Colonic mucosa (tissue), 4 donors: ENCODE measurements around the gene PGAP3. TPM values are rescaled to one million over a fixed set of nuclear protein-coding genes. Genes with fewer than 3 reads are reported as not detected.
A peak's percentile ranks its signal among the peaks of the same experiment; 100 is the strongest.

Source experiments
- DNase-seq: peaks from one replicate; pipeline ENCODE4 v3.0.0-alpha.2; 2020
- H3K27ac ChIP-seq: fragments of 200-600 bp; one replicate; pipeline ENCODE4 v1.8.0; 2021
- H3K27me3 ChIP-seq: fragments of 200-600 bp; one replicate; pipeline ENCODE4 v1.8.0; 2021
- H3K36me3 ChIP-seq: fragments of 200-600 bp; one replicate; pipeline ENCODE4 v1.8.0; 2021
- H3K4me1 ChIP-seq: fragments of 200-600 bp; one replicate; pipeline ENCODE4 v1.8.0; 2021; ENCODE audit warnings: mild to moderate bottlenecking
- H3K4me3 ChIP-seq: fragments of 200-600 bp; one replicate; pipeline ENCODE4 v1.8.0; 2021
- H3K9ac ChIP-seq, 2 donors: one replicate each; pipeline ENCODE4 v1.7.0; 2013; ENCODE audit warnings: control low read depth in 2 of 2, low read depth in 2 of 2, low read length in 2 of 2
- H3K9me3 ChIP-seq: fragments of 200-600 bp; one replicate; pipeline ENCODE4 v1.8.0; 2021
- intact Hi-C: fragments of 100-400 bp; cut with DNase I; formaldehyde crosslinking; loops from one replicate; pipeline ENCODE4 v1.14.1; 2022
- total RNA-seq, 2 donors: library from RNA; stranded (reverse); fragmentation: NEBNext Ultra II Directional in 1 of 2; extraction: Animal tissue kit (Norgen Biotek cat#: 25700) in 1 of 2; gene quantifications; one replicate each; pipeline ENCODE4 v1.2.1, GENCODE V29; 2021
- TF ChIP-seq, protein P1 (sequence below): fragments of 200-600 bp; IDR thresholded peaks from one replicate; pipeline ENCODE4 v1.8.0; 2022; ENCODE audit warnings: antibody characterized with exemption, mild to moderate bottlenecking
- donor health status: healthy.
- donor health status: DM: no; HTN: no; CAD: no.
- donor health status: DM: no; HTN: no; CAD: no.

Gene PGAP3
- total RNA-seq, 2 donors from 2014 or later, result 37.3 to 42.0 TPM

- no peak overlapping the region for H3K27ac ChIP-seq
- TF ChIP-seq, protein P1, sequence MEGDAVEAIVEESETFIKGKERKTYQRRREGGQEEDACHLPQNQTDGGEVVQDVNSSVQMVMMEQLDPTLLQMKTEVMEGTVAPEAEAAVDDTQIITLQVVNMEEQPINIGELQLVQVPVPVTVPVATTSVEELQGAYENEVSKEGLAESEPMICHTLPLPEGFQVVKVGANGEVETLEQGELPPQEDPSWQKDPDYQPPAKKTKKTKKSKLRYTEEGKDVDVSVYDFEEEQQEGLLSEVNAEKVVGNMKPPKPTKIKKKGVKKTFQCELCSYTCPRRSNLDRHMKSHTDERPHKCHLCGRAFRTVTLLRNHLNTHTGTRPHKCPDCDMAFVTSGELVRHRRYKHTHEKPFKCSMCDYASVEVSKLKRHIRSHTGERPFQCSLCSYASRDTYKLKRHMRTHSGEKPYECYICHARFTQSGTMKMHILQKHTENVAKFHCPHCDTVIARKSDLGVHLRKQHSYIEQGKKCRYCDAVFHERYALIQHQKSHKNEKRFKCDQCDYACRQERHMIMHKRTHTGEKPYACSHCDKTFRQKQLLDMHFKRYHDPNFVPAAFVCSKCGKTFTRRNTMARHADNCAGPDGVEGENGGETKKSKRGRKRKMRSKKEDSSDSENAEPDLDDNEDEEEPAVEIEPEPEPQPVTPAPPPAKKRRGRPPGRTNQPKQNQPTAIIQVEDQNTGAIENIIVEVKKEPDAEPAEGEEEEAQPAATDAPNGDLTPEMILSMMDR, result no peak
- no peaks in the 10 kb centered on the region for H3K36me3 ChIP-seq
- no peak overlapping the region for H3K9ac ChIP-seq
- no peak for DNase-seq
- H3K9me3 ChIP-seq, result no peaks in the 10 kb centered on the region
- peaks cover 4% of the 10 kb centered on the region for H3K4me1 ChIP-seq
- intact Hi-C loops, result loop anchor here (2.0 to 5.0 kb wide), 2 partner anchors 47 to 123 kb away; no protein-coding TSS in a partner anchor
- H3K27me3 ChIP-seq, result peaks cover 20% of the 10 kb centered on the region
- no peak overlapping the region for H3K4me3 ChIP-seq
Measured at GRCh38 chr17:39669897-39670735, 17.7 kb downstream of the PGAP3 start.

DNA sequence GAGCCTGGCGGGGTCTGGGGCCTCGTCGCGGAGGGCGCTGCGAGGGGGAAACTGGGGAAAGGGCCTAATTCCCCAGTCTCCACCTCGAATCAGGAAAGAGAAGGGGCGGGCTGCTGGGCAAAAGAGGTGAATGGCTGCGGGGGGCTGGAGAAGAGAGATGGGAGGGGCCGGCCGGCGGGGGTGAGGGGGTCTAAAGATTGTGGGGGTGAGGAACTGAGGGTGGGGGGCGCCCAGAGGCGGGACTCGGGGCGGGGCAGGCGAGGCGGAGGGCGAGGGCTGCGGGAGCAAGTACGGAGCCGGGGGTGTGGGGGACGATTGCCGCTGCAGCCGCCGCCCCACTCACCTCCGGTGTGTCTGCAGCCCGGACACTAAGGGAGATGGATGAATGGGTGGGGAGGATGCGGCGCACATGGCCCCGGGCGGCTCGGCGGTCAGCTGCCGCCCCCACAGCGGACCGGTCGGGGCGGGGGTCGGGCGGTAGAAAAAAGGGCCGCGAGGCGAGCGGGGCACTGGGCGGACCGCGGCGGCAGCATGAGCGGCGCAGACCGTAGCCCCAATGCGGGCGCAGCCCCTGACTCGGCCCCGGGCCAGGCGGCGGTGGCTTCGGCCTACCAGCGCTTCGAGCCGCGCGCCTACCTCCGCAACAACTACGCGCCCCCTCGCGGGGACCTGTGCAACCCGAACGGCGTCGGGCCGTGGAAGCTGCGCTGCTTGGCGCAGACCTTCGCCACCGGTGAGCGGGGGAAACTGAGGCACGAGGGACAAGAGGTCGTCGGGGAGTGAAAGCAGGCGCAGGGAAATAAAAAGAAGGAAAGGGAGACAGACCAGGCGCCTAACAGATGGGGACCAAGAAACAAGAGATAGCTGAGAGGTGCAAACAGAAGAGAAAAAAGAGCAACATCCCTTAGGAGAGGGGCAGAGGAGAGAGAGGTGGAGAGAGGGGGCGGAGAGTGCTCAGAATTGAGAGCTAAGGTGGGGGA lies 19.6 kb downstream of the PGAP3 start, which contains the start of gene PNMT:
PNMT (plus strand) TSS at position 509 of the 980 bp plus-strand sequence; CDS start at position 532, 23 bp downstream.
- Histone ChIP-seq H3K27ac (no peak within 1 kb of the TSS), H3K4me1 (peaks cover 17% of the 10 kb centered on the region)

GRCh38 chr17:39667262-39667944 lies 20.5 kb downstream of the PGAP3 start:
- H3K27ac ChIP-seq, result no peak overlapping the region

More for the DNA sequence above, 19.6 kb downstream of the PGAP3 start, which contains the start of gene PNMT:
- peak within 1 kb of the TSS; percentile 19 to 37 for H3K9ac ChIP-seq
- H3K9me3 ChIP-seq, result no peaks in the 10 kb centered on the region
- DNase-seq, result peak; percentile 78
- no peaks in the 10 kb centered on the region for H3K36me3 ChIP-seq
- intact Hi-C loops, result loop anchor here (2.0 to 5.0 kb wide), 2 partner anchors 45 to 121 kb away; no protein-coding TSS in a partner anchor
- H3K4me3 ChIP-seq, result peak within 1 kb of the TSS; percentile 29
- TF ChIP-seq, protein P1, result peak; percentile 49
- peaks cover 20% of the 10 kb centered on the region for H3K27me3 ChIP-seq

GRCh38 chr17:39666601-39667261 lies 21.1 kb downstream of the PGAP3 start:
- TF ChIP-seq, protein P1, result no peak
- Histone ChIP-seq H3K4me3 (no peak overlapping the region), H3K4me1 (peaks cover 23% of the 10 kb centered on the region), H3K9me3 (no peaks in the 10 kb centered on the region), H3K36me3 (no peaks in the 10 kb centered on the region), H3K27ac (no peak overlapping the region), H3K27me3 (peaks cover 20% of the 10 kb centered on the region), H3K9ac (no peak overlapping the region)
- intact Hi-C loops, result loop anchor here (5.0 kb wide), 1 partner anchor 119 kb away; no protein-coding TSS in a partner anchor
- no peak for DNase-seq

More at GRCh38 chr17:39667262-39667944, 20.5 kb downstream of the PGAP3 start:
- intact Hi-C loops, result loop anchor here (5.0 kb wide), 1 partner anchor 120 kb away; no protein-coding TSS in a partner anchor
- Histone ChIP-seq H3K4me3 (peak overlapping the region; percentile 29), H3K27me3 (peaks cover 20% of the 10 kb centered on the region), H3K4me1 (peaks cover 23% of the 10 kb centered on the region), H3K9me3 (no peaks in the 10 kb centered on the region), H3K9ac (no peak overlapping the region), H3K36me3 (no peaks in the 10 kb centered on the region)
- no peak for DNase-seq
- TF ChIP-seq, protein P1, result no peak
